Measurements from ENCODE around the gene CNEP1R1. TPM values are rescaled to one million over a fixed set of nuclear protein-coding genes. Genes with fewer than 3 reads are reported as not detected.

Gene CNEP1R1
- total and polyA plus RNA-seq, 2 of the 4 experiments (the other 2 are of a cell fraction), result 16.1 to 22.0 TPM

- no peak for ATAC-seq (ENCODE audit: low read depth)
- no peak overlapping the region for H2AFZ ChIP-seq (replicated peaks; ENCODE audit: low read length, poor library complexity)
Measured at GRCh38 chr16:49978569-49979326, 46.3 kb upstream of the CNEP1R1 start.

More at GRCh38 chr16:49978569-49979326, 46.3 kb upstream of the CNEP1R1 start:
- no peak overlapping the region for H3K4me2 ChIP-seq (ENCODE audit: low read depth, low read length)
- H2BK15ac ChIP-seq (ENCODE audit: low read depth, low read length), result no peak overlapping the region
- no peak overlapping the region for H4K5ac ChIP-seq (ENCODE audit: low read depth, low read length)
- no peak overlapping the region for H3K27ac ChIP-seq (ENCODE audit: insufficient read depth, low read length)
- no peak overlapping the region for H3K9ac ChIP-seq (ENCODE audit: low read depth, low read length)
- DNase-seq, result no peak
- TF ChIP-seq, protein P1, sequence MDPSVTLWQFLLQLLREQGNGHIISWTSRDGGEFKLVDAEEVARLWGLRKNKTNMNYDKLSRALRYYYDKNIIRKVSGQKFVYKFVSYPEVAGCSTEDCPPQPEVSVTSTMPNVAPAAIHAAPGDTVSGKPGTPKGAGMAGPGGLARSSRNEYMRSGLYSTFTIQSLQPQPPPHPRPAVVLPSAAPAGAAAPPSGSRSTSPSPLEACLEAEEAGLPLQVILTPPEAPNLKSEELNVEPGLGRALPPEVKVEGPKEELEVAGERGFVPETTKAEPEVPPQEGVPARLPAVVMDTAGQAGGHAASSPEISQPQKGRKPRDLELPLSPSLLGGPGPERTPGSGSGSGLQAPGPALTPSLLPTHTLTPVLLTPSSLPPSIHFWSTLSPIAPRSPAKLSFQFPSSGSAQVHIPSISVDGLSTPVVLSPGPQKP (IDR thresholded peaks at IDR 0.05; ENCODE audit: borderline replicate concordance, low read depth, low read length), result no peak
- TF ChIP-seq MAFK (IDR thresholded peaks at IDR 0.05; ENCODE audit: low read depth, low read length), result no peak
- TF ChIP-seq BHLHE40 (IDR thresholded peaks at IDR 0.05; ENCODE audit: low read depth, low read length), result no peak
- TF ChIP-seq RFX5 (IDR thresholded peaks at IDR 0.05; ENCODE audit: low read depth, low read length), result no peak
- no peak for TF ChIP-seq NFE2L2 (IDR thresholded peaks at IDR 0.05; ENCODE audit: low read depth, low read length)
- TF ChIP-seq, protein P2, sequence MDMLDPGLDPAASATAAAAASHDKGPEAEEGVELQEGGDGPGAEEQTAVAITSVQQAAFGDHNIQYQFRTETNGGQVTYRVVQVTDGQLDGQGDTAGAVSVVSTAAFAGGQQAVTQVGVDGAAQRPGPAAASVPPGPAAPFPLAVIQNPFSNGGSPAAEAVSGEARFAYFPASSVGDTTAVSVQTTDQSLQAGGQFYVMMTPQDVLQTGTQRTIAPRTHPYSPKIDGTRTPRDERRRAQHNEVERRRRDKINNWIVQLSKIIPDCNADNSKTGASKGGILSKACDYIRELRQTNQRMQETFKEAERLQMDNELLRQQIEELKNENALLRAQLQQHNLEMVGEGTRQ (IDR thresholded peaks at IDR 0.05; ENCODE audit: low read depth, low read length), result no peak
- no peak for TF ChIP-seq FOS (IDR thresholded peaks at IDR 0.05; ENCODE audit: low read depth, low read length)
- TF ChIP-seq CTCF (conservative IDR thresholded peaks at IDR 0.05; ENCODE audit: low read depth, low read length), result no peak
- TF ChIP-seq SMC3 (IDR thresholded peaks at IDR 0.05; ENCODE audit: low read depth, low read length), result no peak
- H3K9me1 ChIP-seq (ENCODE audit: insufficient read depth, low read length), result no peaks in the 10 kb centered on the region
- H3K18ac ChIP-seq (ENCODE audit: low read depth, low read length), result no peak overlapping the region
- H3K4me1 ChIP-seq (ENCODE audit: control insufficient read depth, insufficient read depth, low read length), result no peaks in the 10 kb centered on the region
- BruUV-seq (replicated peaks), result no TSS peak
- no peak overlapping the region for H3K23ac ChIP-seq (ENCODE audit: low read depth, low read length)
- H3K9me3 ChIP-seq (ENCODE audit: control insufficient read depth, insufficient read depth, low read length), result no peaks in the 10 kb centered on the region
- H3K36me3 ChIP-seq (ENCODE audit: control insufficient read depth, insufficient read depth, low read length), result no peaks in the 10 kb centered on the region
- no peak overlapping the region for H3K4me3 ChIP-seq (ENCODE audit: insufficient read depth, low read depth, low read length)
- no peak overlapping the region for H3K14ac ChIP-seq (replicated peaks; ENCODE audit: low read depth, low read length)
- peaks cover under 1% of the 10 kb centered on the region; the same call in 1 of the 2 replicates for H3K27me3 ChIP-seq (ENCODE audit: control insufficient read depth, insufficient read depth, low read length)
- intact Hi-C loops (cut with micrococcal nuclease) (no loop called here), dilution Hi-C loops (cut with HindIII; ENCODE audit: low sequenced_read_pairs, unreplicated experiment) (no loop called here), in situ Hi-C loops (cut with MboI; ENCODE audit: low sequenced_read_pairs) (no loop called here)
- no peak overlapping the region for H4K91ac ChIP-seq (ENCODE audit: insufficient read depth, low read depth, low read length)
- H2BK5ac ChIP-seq (ENCODE audit: low read depth, low read length, poor library complexity, severe bottlenecking), result no peak overlapping the region
- H4K8ac ChIP-seq (ENCODE audit: low read depth in 2 of 2, low read length in 2 of 2), result no peak overlapping the region
- H3K4ac ChIP-seq (ENCODE audit: low read depth, low read length), result no peak overlapping the region
- H2BK120ac ChIP-seq (ENCODE audit: low read depth, low read length), result no peak overlapping the region
- H2AK5ac ChIP-seq (ENCODE audit: low read depth, low read length), result no peak overlapping the region
- WGBS, 2 experiments (ENCODE audit: extremely low coverage in 2 of 2, insufficient read length in 1 of 2), result 62 to 100% methylated on average over 4 to 5 of the region's 6 CpGs
- ChIA-PET CTCF (no interaction called here), POLR2A (ENCODE audit: unreplicated experiment) (no interaction called here)
- H3K56ac ChIP-seq (ENCODE audit: extremely low read depth, insufficient read depth, low read length), result no peak overlapping the region
- no peak overlapping the region for H2BK20ac ChIP-seq (ENCODE audit: low read depth, low read length)
- no peak overlapping the region for H2AK9ac ChIP-seq (replicated peaks; ENCODE audit: low read depth, low read length, poor library complexity)
- H3K79me1 ChIP-seq (ENCODE audit: low read depth in 1 of 2, low read length in 2 of 2), result no peaks in the 10 kb centered on the region
- no peaks in the 10 kb centered on the region for H4K20me1 ChIP-seq (ENCODE audit: insufficient read depth, low read length)
